PC-9 (cell line): Measurements from ENCODE around the gene SLC16A2. TPM values are rescaled to one million over a fixed set of nuclear protein-coding genes. Genes with fewer than 3 reads are reported as not detected.

Experiments
- BruUV-seq: library from RNA; stranded (reverse); fragments of 400-500 nt; replicated peaks from 2 replicates; lab custom pipeline; 2021; lab: Mats Ljungman, UMichigan
- CTCF ChIA-PET: fragments of 300-600 bp; sonication (Branson Sonifier 250); formaldehyde crosslinking; loops from one replicate; lab custom pipeline; 2022; ENCODE audit warnings: antibody characterized with exemption; lab: Charles Lee
- POLR2A ChIA-PET: fragments of 300-600 bp; sonication (Branson Sonifier 250); formaldehyde crosslinking; loops from one replicate; lab custom pipeline; 2022; ENCODE audit warnings: antibody characterized with exemption; ENCODE audit not compliant: unreplicated experiment; lab: Charles Lee
- DNase-seq, 2 experiments: peaks; one replicate each; pipeline versions ENCODE4 v3.0.0 to v3.0.0-alpha.2; 2015 to 2022; ENCODE audit warnings: mixed read lengths in 1 of 2
- H2AFZ ChIP-seq: fragments of 200-600 bp; sonication (generic); 2 replicates; pipeline ENCODE4 v1.8.1; 2017; ENCODE audit warnings: antibody characterized with exemption
- H3F3A ChIP-seq: fragments of 200-600 bp; sonication (generic); 2 replicates; pipeline ENCODE4 v1.8.1; 2017; ENCODE audit warnings: antibody characterized with exemption, mild to moderate bottlenecking, low read depth; ENCODE audit not compliant: insufficient read depth
- H3K27ac ChIP-seq: fragments of 200-600 bp; sonication (generic); 2 replicates; pipeline ENCODE4 v1.6.1; 2016; ENCODE audit warnings: mixed run types
- H3K27me3 ChIP-seq: fragments of 200-600 bp; sonication (generic); 2 replicates; pipeline ENCODE4 v1.6.1; 2016; ENCODE audit warnings: low read depth, mixed run types; ENCODE audit not compliant: insufficient read depth
- H3K36me3 ChIP-seq: fragments of 200-600 bp; sonication (generic); 2 replicates; pipeline ENCODE4 v1.6.1; 2016; ENCODE audit warnings: low read depth, mixed run types
- H3K4me1 ChIP-seq: fragments of 200-600 bp; sonication (generic); replicated peaks from 2 replicates; pipeline ENCODE4 v1.6.1; 2016; ENCODE audit warnings: mixed run types; ENCODE audit not compliant: insufficient read depth
- H3K4me2 ChIP-seq: fragments of 200-600 bp; sonication (generic); 2 replicates; pipeline ENCODE4 v1.6.1; 2017; ENCODE audit warnings: mixed run types
- H3K4me3 ChIP-seq: fragments of 200-600 bp; sonication (generic); 2 replicates; pipeline ENCODE4 v1.6.1; 2016; ENCODE audit warnings: mixed run types
- H3K79me2 ChIP-seq: fragments of 200-600 bp; sonication (generic); 2 replicates; pipeline ENCODE4 v1.6.1; 2017; ENCODE audit warnings: low read depth, mixed run types
- H3K9me2 ChIP-seq: fragments of 200-600 bp; sonication (generic); 2 replicates; pipeline ENCODE4 v1.8.1; 2017; ENCODE audit warnings: mild to moderate bottlenecking; ENCODE audit not compliant: insufficient read depth
- H3K9me3 ChIP-seq: fragments of 200-600 bp; sonication (generic); 2 replicates; pipeline ENCODE4 v1.8.1; 2016; ENCODE audit warnings: low read depth; ENCODE audit not compliant: insufficient read depth
- H4K20me1 ChIP-seq: fragments of 200-600 bp; sonication (generic); 2 replicates; pipeline ENCODE4 v1.8.1; 2017; ENCODE audit not compliant: insufficient read depth
- CTCF ChIP-seq: fragments of 200-600 bp; sonication (generic); conservative IDR thresholded peaks from 2 replicates; pipeline ENCODE4 v1.6.1; 2017; ENCODE audit warnings: mixed run types, antibody characterized with exemption, mild to moderate bottlenecking, moderate library complexity
- EZH2 ChIP-seq: fragments of 200-600 bp; sonication (generic); IDR thresholded peaks from 2 replicates; pipeline ENCODE4 v1.8.0; 2017; ENCODE audit warnings: antibody characterized with exemption, low read depth
- intact Hi-C: fragments of 100-400 bp; cut with micrococcal nuclease; formaldehyde crosslinking; loops from one replicate; pipeline ENCODE4 v1.10.0; 2022; ENCODE audit not compliant: unreplicated experiment
- total RNA-seq: library from RNA; stranded (reverse); gene quantifications from 2 replicates; pipeline ENCODE4 v1.2.3, GENCODE V29; 2021

Gene SLC16A2
- total RNA-seq, 1 experiment from 2014 or later = not detected

- TF ChIP-seq CTCF (no peak), EZH2 (no peak)
- peaks cover 12% of the 10 kb centered on the region for H3K4me1 ChIP-seq
- H3K79me2 ChIP-seq = no peaks in the 10 kb centered on the region
- H3K27me3 ChIP-seq = no peaks in the 10 kb centered on the region
- no peaks in the 10 kb centered on the region for H4K20me1 ChIP-seq
- no peak overlapping the region for H3K27ac ChIP-seq
- no peaks in the 10 kb centered on the region for H3K9me3 ChIP-seq
- POLR2A ChIA-PET = no interaction called here
- H2AFZ ChIP-seq = no peak overlapping the region
- no peaks in the 10 kb centered on the region for H3K9me2 ChIP-seq
- no peak overlapping the region for H3K4me2 ChIP-seq
- DNase-seq = no peak
- H3K4me3 ChIP-seq = no peak overlapping the region
- CTCF ChIA-PET = no interaction called here
- H3K36me3 ChIP-seq = no peaks in the 10 kb centered on the region
- intact Hi-C loops = no loop called here
- BruUV-seq = no TSS peak
- H3F3A ChIP-seq = peaks cover 4% of the 10 kb centered on the region; the same call in 1 of the 2 replicates
Measured at GRCh38 chrX:74461384-74461783, 40.1 kb downstream of the SLC16A2 start.

GRCh38 chrX:74464722-74465121 is 43.4 kb downstream of the SLC16A2 start:
- H3K4me3 ChIP-seq = no peak overlapping the region
- no peaks in the 10 kb centered on the region for H3K27me3 ChIP-seq
- no peaks in the 10 kb centered on the region for H4K20me1 ChIP-seq
- no peaks in the 10 kb centered on the region for H3K9me3 ChIP-seq
- no TSS peak for BruUV-seq
- no peak overlapping the region for H3K4me2 ChIP-seq
- peaks cover 1% of the 10 kb centered on the region; the same call in 1 of the 2 replicates for H3K4me1 ChIP-seq
- H3K79me2 ChIP-seq = no peaks in the 10 kb centered on the region
- no peak overlapping the region for H3K27ac ChIP-seq
- ChIA-PET CTCF (no interaction called here), POLR2A (no interaction called here)
- no peaks in the 10 kb centered on the region for H3F3A ChIP-seq
- no peaks in the 10 kb centered on the region for H3K9me2 ChIP-seq
- TF ChIP-seq CTCF (no peak), EZH2 (no peak)
- intact Hi-C loops = no loop called here
- no peak for DNase-seq
- H3K36me3 ChIP-seq = no peaks in the 10 kb centered on the region
- no peak overlapping the region for H2AFZ ChIP-seq

GRCh38 chrX:74465424-74465823 is 44.1 kb downstream of the SLC16A2 start:
- Histone ChIP-seq H3K4me1 (no peaks in the 10 kb centered on the region), H3K79me2 (no peaks in the 10 kb centered on the region), H3K27me3 (no peaks in the 10 kb centered on the region), H3F3A (no peaks in the 10 kb centered on the region), H3K9me2 (no peaks in the 10 kb centered on the region), H3K4me3 (no peak overlapping the region), H3K9me3 (no peaks in the 10 kb centered on the region), H3K27ac (no peak overlapping the region), H4K20me1 (no peaks in the 10 kb centered on the region), H3K4me2 (no peak overlapping the region), H3K36me3 (no peaks in the 10 kb centered on the region), H2AFZ (no peak overlapping the region)
- ChIA-PET CTCF (no interaction called here), POLR2A (no interaction called here)
- BruUV-seq = no TSS peak
- DNase-seq = no peak
- TF ChIP-seq CTCF = no peak
- no peak for TF ChIP-seq EZH2
- intact Hi-C loops = no loop called here
